Esophagus squamous epithelium (tissue), 5 donors: Measurements from ENCODE around the gene TIGAR. TPM values are rescaled to one million over a fixed set of nuclear protein-coding genes. Genes with fewer than 3 reads are reported as not detected.

Experiments used
- DNase-seq: peaks from one replicate; lab custom pipeline; 2025; lab: John Stamatoyannopoulos, UW
- H3K27ac ChIP-seq, 4 donors: fragments of 200-600 bp; sonication (generic); one replicate each; pipeline ENCODE4 v1.5.1; 2016 to 2019; ENCODE audit warnings: mild to moderate bottlenecking in 1 of 4
- H3K27me3 ChIP-seq, 4 donors: fragments of 200-600 bp; sonication (generic); 1 replicate in 3 of 4; 2 replicates in 1 of 4; pipeline versions ENCODE4 v1.5.1 to v1.6.0; 2017 to 2021; ENCODE audit warnings: antibody characterized with exemption in 1 of 4
- H3K36me3 ChIP-seq, 3 donors: fragments of 200-600 bp; sonication (generic); one replicate each; pipeline ENCODE4 v1.5.1; 2016 to 2019
- H3K4me1 ChIP-seq, 3 donors: fragments of 200-600 bp; sonication (generic); one replicate each; pipeline ENCODE4 v1.5.1; 2017 to 2019
- H3K4me3 ChIP-seq, 4 donors: fragments of 200-600 bp; sonication (generic); 1 replicate in 3 of 4; 2 replicates in 1 of 4; pipeline ENCODE4 v1.5.1; 2016 to 2019; ENCODE audit warnings: mild to moderate bottlenecking in 2 of 4, moderate library complexity in 1 of 4
- H3K9me3 ChIP-seq, 3 donors: fragments of 200-600 bp; sonication (generic); one replicate each; pipeline ENCODE4 v1.5.1; 2016 to 2019
- POLR2A ChIP-seq, 4 donors: fragments of 450-650 bp; IDR thresholded peaks; one replicate each; pipeline ENCODE4 v1.6.1; 2017; ENCODE audit warnings: antibody characterized with exemption in 4 of 4, mild to moderate bottlenecking in 4 of 4, moderate library complexity in 3 of 4
- WGBS, 2 donors: methylation state at CpG; one replicate each; pipeline ENCODE4 v1.1.5; 2018; 5-methylcytosine and 5-hydroxymethylcytosine counted together
- intact Hi-C: fragments of 100-400 bp; cut with DNase I; formaldehyde crosslinking; loops from one replicate; pipeline ENCODE4 v1.15.0; 2022
- total RNA-seq, 4 donors: library from RNA; depleted of rRNA; stranded (reverse); fragments of >200 nt; gene quantifications; one replicate each; pipeline ENCODE4 v1.1.0, GENCODE V29; 2016
- TF ChIP-seq, protein P1 (sequence below), 6 experiments: fragments of 450-650 bp in 4 of 6; fragments of 200-600 bp in 2 of 6; sonication (generic) in 2 of 6; IDR thresholded peaks; one replicate each; pipeline ENCODE4 v1.5.1; 2016 to 2019; ENCODE audit warnings: antibody characterized with exemption in 6 of 6, mild to moderate bottlenecking in 4 of 6, moderate library complexity in 4 of 6
- donor health status: DM: yes; HTN: yes; CAD: no.

Gene TIGAR
- total RNA-seq, 4 donors from 2014 or later = 5.1 to 8.1 (median 5.9) TPM

DNA sequence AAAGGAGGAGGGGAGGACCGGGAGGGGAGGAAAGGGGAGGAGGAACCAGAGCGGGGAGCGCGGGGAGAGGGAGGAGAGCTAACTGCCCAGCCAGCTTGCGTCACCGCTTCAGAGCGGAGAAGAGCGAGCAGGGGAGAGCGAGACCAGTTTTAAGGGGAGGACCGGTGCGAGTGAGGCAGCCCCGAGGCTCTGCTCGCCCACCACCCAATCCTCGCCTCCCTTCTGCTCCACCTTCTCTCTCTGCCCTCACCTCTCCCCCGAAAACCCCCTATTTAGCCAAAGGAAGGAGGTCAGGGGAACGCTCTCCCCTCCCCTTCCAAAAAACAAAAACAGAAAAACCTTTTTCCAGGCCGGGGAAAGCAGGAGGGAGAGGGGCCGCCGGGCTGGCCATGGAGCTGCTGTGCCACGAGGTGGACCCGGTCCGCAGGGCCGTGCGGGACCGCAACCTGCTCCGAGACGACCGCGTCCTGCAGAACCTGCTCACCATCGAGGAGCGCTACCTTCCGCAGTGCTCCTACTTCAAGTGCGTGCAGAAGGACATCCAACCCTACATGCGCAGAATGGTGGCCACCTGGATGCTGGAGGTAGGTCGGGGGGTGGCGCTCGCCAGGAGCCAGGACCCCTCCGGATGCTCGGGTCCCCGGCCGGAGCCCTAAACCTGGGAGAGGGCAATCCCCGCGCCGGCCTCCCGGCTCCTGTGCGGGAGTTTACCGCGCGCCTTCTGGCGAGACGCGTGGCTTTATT lies 47.2 kb upstream of the TIGAR start, which contains the start of gene CCND2:
TSS of gene CCND2 (plus strand) at position 111 of the 744 bp plus-strand sequence. CDS start at position 390, 279 bp downstream.
- Histone ChIP-seq H3K27ac (peak within 1 kb of the TSS; percentile 82 to 97 (median 94)), H3K4me1 (peaks cover 46 to 99% (median 55%) of the 10 kb centered on the region in 3 donors), H3K27me3 (peaks cover 0 to 77% (median 0%) of the 10 kb centered on the region in 4 donors), H3K36me3 (peaks cover 0 to 15% (median 0%) of the 10 kb centered on the region in 3 donors), H3K4me3 (peak within 1 kb of the TSS; percentile 54 to 94 (median 84)), H3K9me3 (no peaks in the 10 kb centered on the region)
- no peak for DNase-seq
- intact Hi-C loops = no loop called here
- 1% methylated on average over 18 to 32 of the region's 52 CpGs for WGBS, 2 donors
- TF ChIP-seq, protein P1, sequence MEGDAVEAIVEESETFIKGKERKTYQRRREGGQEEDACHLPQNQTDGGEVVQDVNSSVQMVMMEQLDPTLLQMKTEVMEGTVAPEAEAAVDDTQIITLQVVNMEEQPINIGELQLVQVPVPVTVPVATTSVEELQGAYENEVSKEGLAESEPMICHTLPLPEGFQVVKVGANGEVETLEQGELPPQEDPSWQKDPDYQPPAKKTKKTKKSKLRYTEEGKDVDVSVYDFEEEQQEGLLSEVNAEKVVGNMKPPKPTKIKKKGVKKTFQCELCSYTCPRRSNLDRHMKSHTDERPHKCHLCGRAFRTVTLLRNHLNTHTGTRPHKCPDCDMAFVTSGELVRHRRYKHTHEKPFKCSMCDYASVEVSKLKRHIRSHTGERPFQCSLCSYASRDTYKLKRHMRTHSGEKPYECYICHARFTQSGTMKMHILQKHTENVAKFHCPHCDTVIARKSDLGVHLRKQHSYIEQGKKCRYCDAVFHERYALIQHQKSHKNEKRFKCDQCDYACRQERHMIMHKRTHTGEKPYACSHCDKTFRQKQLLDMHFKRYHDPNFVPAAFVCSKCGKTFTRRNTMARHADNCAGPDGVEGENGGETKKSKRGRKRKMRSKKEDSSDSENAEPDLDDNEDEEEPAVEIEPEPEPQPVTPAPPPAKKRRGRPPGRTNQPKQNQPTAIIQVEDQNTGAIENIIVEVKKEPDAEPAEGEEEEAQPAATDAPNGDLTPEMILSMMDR (IDR thresholded peaks at IDR 0.05) = peak in 1 of 6 experiments; percentile 5
- TF ChIP-seq POLR2A (IDR thresholded peaks at IDR 0.05) = peak in 3 of 4 donors; percentile 88 to 97 (median 95)

GRCh38 chr12:4274396-4275015 lies 46.5 kb upstream of the TIGAR start:
- intact Hi-C loops = loop anchor here (5.0 kb wide), 3 partner anchors 162 to 387 kb away; no protein-coding TSS in a partner anchor
- H3K27me3 ChIP-seq = peaks cover 0 to 71% (median 0%) of the 10 kb centered on the region in 4 donors

DNA sequence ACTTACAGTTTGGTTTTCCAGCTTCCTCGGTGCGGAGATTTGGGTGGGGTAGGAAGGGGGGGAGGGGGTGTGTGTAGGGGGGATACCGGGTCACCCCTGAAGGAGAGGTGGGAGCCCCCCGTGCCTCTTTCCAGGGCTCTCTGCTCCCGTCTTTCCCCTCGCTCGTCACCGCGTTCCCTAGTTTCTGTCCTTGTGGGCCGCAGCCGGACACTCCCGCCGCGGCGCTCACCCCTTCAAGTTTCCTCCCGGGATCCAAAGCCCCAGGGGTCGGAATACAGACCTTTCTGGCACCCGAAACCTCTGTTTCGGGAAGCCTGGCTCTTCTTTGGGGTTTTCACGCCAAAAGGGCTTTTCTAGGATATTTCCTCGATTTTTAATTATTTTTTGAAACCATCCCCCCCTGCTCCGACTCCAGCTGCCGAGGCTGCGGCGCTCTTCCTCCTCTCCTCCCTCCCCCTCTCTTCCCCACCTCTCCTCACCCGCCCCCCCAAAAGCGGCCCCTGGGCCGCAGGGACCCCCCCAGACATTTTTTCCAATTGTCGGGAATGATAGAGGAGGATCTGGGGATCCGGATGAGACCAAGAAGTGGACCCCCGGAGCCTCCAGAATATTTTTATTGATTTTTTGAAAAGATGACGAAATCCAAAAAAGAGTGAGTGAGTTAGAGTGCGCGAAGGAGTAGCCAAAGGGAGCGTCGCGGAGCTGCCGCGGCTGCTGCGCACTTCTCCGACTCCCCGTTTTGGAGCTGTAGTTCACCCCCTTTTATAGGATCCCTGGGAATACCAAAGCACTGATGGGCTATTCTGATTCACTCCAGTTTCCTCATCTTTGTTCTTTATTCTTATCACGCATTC lies 45.8 kb upstream of the TIGAR start:
- Histone ChIP-seq H3K27me3 (peaks cover 0 to 63% (median 0%) of the 10 kb centered on the region in 4 donors), H3K36me3 (peaks cover 0 to 29% (median 2%) of the 10 kb centered on the region in 3 donors), H3K9me3 (no peaks in the 10 kb centered on the region), H3K4me1 (peaks cover 34 to 99% (median 59%) of the 10 kb centered on the region in 3 donors), H3K27ac (peak overlapping the region; percentile 82 to 97 (median 94)), H3K4me3 (peak overlapping the region; percentile 54 to 94 (median 84))
- no peak for DNase-seq
- intact Hi-C loops = loop anchor here (5.0 kb wide), 3 partner anchors 163 to 388 kb away; no protein-coding TSS in a partner anchor
- no peak for TF ChIP-seq POLR2A (IDR thresholded peaks at IDR 0.05)
- TF ChIP-seq, protein P1 (IDR thresholded peaks at IDR 0.05) = no peak
- whole genome bisulfite sequencing, 2 donors = 1 to 2% methylated on average over 35 to 38 of the region's 43 CpGs

More at GRCh38 chr12:4274396-4275015, 46.5 kb upstream of the TIGAR start:
- H3K36me3 ChIP-seq = peaks cover 0 to 22% (median 0%) of the 10 kb centered on the region in 3 donors
- no peaks in the 10 kb centered on the region for H3K9me3 ChIP-seq
- peak overlapping the region; percentile 82 to 97 (median 94) for H3K27ac ChIP-seq
- TF ChIP-seq, protein P1 (IDR thresholded peaks at IDR 0.05) = no peak
- no peak for TF ChIP-seq POLR2A (IDR thresholded peaks at IDR 0.05)
- WGBS, 2 donors = 0% methylated on average over 1 to 19 of the region's 42 CpGs
- peak overlapping the region; percentile 54 to 94 (median 84) for H3K4me3 ChIP-seq
- DNase-seq = no peak
- H3K4me1 ChIP-seq = peaks cover 41 to 99% (median 59%) of the 10 kb centered on the region in 3 donors

DNA sequence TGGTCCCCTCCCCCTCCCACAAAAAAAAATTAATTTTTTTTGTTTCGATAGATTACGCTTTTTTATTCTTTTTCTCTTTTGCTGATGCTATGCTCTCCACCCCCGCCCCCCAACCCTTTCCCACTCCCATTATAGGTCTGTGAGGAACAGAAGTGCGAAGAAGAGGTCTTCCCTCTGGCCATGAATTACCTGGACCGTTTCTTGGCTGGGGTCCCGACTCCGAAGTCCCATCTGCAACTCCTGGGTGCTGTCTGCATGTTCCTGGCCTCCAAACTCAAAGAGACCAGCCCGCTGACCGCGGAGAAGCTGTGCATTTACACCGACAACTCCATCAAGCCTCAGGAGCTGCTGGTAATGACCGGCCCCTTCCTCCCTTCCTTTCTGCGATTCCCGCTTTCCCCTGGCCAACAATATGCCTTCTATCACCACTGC lies 45.1 kb upstream of the TIGAR start:
- Histone ChIP-seq H3K4me1 (peaks cover 33 to 99% (median 59%) of the 10 kb centered on the region in 3 donors), H3K4me3 (peak overlapping the region; percentile 54 to 94 (median 84))
- WGBS, 2 donors = 23 to 33% methylated on average over 13 of the region's 14 CpGs

More for the DNA sequence above, 45.1 kb upstream of the TIGAR start:
- Histone ChIP-seq H3K9me3 (no peaks in the 10 kb centered on the region), H3K36me3 (peaks cover 4 to 35% (median 6%) of the 10 kb centered on the region in 3 donors), H3K27me3 (peaks cover 0 to 57% (median 0%) of the 10 kb centered on the region in 4 donors), H3K27ac (peak overlapping the region; percentile 82 to 97 (median 94))
- no peak for TF ChIP-seq POLR2A (IDR thresholded peaks at IDR 0.05)
- TF ChIP-seq, protein P1 (IDR thresholded peaks at IDR 0.05) = no peak
- intact Hi-C loops = loop anchor here (5.0 kb wide), 3 partner anchors 164 to 389 kb away; no protein-coding TSS in a partner anchor
- DNase-seq = no peak
